ENCODE results near the gene MUC5B. TPM values are rescaled to one million over a fixed set of nuclear protein-coding genes. Genes with fewer than 3 reads are reported as not detected.
"Not testable (repeated sequence)": the region's sequence is repeated elsewhere in the genome, so short reads cannot be mapped to it uniquely, and the experiment has no call there.

MUC5B gene
- total RNA-seq, 1 donor from 2014 or later = not detected

DNA sequence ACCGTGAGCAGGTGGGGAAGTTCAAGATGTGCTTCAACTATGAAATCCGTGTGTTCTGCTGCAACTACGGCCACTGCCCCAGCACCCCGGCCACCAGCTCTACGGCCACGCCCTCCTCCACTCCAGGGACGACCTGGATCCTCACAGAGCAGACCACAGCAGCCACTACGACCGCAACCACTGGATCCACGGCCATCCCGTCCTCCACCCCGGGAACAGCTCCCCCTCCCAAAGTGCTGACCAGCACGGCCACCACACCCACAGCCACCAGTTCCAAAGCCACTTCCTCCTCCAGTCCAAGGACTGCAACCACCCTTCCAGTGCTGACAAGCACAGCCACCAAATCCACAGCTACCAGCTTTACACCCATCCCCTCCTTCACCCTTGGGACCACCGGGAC lies 22.9 kb downstream of the MUC5B start:
- DNase-seq (ENCODE audit: low read depth, low spot score) = not testable (repeated sequence)

DNA sequence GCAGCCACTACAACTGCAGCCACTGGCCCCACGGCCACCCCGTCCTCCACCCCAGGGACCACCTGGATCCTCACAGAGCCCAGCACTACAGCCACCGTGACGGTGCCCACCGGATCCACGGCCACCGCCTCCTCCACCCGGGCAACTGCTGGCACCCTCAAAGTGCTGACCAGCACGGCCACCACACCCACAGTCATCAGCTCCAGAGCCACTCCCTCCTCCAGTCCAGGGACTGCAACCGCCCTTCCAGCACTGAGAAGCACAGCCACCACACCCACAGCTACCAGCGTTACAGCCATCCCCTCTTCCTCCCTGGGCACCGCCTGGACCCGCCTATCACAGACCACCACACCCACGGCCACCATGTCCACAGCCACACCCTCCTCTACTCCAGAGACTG lies 23.4 kb downstream of the MUC5B start:
- not testable (repeated sequence) for DNase-seq (ENCODE audit: low read depth, low spot score)

DNA sequence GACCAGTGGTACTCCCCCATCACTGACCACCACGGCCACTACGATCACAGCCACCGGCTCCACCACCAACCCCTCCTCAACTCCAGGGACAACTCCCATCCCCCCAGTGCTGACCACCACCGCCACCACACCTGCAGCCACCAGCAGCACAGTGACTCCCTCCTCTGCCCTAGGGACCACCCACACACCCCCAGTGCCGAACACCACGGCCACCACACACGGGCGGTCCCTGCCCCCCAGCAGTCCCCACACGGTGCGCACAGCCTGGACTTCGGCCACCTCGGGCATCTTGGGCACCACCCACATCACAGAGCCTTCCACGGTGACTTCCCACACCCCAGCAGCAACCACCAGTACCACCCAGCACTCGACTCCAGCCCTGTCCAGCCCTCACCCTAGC lies 24.2 kb downstream of the MUC5B start:
- DNase-seq (ENCODE audit: low read depth, low spot score) = not testable (repeated sequence)

DNA sequence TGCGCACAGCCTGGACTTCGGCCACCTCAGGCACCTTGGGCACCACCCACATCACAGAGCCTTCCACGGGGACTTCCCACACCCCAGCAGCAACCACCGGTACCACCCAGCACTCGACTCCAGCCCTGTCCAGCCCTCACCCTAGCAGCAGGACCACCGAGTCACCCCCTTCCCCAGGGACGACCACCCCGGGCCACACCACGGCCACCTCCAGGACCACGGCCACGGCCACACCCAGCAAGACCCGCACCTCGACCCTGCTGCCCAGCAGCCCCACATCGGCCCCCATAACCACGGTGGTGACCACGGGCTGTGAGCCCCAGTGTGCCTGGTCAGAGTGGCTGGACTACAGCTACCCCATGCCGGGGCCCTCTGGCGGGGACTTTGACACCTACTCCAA lies 26.1 kb downstream of the MUC5B start:
- not testable (repeated sequence) for DNase-seq (ENCODE audit: low read depth, low spot score)

DNA sequence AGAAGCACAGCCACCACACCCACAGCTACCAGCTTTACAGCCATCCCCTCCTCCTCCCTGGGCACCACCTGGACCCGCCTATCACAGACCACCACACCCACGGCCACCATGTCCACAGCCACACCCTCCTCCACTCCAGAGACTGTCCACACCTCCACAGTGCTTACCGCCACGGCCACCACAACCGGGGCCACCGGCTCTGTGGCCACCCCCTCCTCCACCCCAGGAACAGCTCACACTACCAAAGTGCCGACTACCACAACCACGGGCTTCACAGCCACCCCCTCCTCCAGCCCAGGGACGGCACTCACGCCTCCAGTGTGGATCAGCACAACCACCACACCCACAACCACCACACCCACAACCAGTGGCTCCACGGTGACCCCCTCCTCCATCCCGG lies 27.5 kb downstream of the MUC5B start:
- DNase-seq (ENCODE audit: low read depth, low spot score) = not testable (repeated sequence)

DNA sequence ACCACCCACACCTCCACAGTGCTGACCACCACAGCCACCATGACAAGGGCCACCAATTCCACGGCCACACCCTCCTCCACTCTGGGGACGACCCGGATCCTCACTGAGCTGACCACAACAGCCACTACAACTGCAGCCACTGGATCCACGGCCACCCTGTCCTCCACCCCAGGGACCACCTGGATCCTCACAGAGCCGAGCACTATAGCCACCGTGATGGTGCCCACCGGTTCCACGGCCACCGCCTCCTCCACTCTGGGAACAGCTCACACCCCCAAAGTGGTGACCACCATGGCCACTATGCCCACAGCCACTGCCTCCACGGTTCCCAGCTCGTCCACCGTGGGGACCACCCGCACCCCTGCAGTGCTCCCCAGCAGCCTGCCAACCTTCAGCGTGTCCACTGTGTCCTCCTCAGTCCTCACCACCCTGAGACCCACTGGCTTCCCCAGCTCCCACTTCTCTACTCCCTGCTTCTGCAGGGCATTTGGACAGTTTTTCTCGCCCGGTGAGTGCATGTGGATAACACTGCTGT lies 28.4 kb downstream of the MUC5B start:
- no peak for DNase-seq (ENCODE audit: low read depth, low spot score)

DNA sequence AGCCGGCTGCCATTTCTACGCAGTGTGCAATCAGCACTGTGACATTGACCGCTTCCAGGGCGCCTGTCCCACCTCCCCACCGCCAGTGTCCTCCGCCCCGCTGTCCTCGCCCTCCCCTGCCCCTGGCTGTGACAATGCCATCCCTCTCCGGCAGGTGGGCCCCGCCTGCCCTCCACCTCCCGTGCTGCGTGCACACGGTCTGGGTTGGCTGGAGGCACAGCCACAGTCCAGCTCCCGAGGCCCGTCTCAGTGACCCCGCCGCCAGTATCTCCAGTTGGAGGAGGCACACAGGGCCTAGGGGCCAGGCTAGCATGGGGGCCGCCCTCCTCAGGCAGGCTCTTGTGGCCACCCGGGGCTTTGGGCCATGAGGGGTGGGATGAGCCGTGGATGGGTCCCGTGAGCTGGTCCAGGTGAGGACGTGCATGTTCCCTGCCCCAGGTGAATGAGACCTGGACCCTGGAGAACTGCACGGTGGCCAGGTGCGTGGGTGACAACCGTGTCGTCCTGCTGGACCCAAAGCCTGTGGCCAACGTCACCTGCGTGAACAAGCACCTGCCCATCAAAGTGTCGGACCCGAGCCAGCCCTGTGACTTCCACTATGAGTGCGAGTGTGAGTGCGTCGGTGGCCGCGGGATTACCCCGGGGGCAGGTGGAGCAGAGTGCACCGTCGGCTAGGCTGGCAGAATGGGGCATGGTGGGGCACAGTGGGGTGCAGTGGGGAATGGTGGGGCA lies 29.7 kb downstream of the MUC5B start:
- no peak for DNase-seq (ENCODE audit: low read depth, low spot score)

DNA sequence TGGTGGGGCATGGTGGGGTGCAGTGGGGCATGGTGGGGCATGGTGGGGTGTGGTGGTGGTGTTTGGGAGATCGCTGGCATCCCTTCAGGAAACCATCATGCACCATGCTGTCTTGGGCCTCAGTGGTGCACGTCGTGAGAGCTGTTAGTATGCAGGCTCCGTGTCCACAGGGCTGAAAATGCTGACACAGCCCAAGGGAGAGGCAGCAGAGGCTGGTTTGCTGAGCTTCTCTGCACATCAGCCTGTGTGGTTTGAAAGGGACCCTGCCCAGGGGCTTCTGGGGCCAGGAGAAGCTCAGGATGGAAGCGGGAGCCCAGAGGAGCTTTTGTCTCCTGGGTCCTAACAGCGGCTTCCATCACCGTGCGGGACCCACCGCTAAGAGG lies 30.2 kb downstream of the MUC5B start:
- DNase-seq (ENCODE audit: low read depth, low spot score) = no peak

DNA sequence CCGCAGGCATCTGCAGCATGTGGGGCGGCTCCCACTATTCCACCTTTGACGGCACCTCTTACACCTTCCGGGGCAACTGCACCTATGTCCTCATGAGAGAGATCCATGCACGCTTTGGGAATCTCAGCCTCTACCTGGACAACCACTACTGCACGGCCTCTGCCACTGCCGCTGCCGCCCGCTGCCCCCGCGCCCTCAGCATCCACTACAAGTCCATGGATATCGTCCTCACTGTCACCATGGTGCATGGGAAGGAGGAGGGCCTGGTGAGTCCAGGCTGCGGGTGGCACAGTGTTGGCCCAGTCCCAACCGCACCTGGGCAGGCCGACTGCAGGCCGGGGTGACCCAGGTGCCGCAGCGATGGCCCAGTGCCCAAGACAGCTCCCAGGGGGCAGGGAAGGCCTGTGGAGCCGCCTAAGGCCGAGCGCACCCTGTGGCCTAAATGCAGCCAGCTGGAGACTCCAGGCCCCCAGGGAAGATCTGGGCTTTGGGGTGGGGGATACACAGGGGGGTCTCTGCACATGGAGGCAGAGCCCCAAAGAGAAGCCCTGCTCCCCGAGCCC lies 31.3 kb downstream of the MUC5B start:
- no peak for DNase-seq (ENCODE audit: low read depth, low spot score)

DNA sequence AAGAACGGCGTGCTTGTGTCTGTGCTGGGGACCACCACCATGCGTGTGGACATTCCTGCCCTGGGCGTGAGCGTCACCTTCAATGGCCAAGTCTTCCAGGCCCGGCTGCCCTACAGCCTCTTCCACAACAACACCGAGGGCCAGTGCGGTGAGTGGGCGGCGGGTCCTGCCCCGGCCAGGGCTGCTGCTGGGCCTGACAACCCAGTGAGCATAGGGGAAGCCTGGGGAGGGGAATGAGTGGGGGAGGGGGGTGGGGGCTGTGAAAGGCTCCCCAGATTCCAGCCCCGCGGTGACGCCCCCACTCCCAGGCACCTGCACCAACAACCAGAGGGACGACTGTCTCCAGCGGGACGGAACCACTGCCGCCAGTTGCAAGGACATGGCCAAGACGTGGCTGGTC lies 31.9 kb downstream of the MUC5B start:
- DNase-seq (ENCODE audit: low read depth, low spot score) = no peak

DNA sequence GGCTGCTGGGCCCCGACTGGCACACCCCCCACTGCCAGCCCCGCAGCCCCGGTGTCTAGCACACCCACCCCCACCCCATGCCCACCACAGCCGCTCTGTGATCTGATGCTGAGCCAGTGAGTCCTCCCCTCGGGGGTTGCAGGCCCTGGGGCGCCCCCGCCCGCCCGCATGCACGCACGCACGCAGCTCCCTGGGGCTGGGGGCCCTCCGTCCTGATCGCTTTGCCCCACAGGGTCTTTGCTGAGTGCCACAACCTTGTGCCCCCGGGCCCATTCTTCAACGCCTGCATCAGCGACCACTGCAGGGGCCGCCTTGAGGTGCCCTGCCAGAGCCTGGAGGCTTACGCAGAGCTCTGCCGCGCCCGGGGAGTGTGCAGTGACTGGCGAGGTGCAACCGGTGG lies 32.3 kb downstream of the MUC5B start:
- no peak for DNase-seq (ENCODE audit: low read depth, low spot score)

DNA sequence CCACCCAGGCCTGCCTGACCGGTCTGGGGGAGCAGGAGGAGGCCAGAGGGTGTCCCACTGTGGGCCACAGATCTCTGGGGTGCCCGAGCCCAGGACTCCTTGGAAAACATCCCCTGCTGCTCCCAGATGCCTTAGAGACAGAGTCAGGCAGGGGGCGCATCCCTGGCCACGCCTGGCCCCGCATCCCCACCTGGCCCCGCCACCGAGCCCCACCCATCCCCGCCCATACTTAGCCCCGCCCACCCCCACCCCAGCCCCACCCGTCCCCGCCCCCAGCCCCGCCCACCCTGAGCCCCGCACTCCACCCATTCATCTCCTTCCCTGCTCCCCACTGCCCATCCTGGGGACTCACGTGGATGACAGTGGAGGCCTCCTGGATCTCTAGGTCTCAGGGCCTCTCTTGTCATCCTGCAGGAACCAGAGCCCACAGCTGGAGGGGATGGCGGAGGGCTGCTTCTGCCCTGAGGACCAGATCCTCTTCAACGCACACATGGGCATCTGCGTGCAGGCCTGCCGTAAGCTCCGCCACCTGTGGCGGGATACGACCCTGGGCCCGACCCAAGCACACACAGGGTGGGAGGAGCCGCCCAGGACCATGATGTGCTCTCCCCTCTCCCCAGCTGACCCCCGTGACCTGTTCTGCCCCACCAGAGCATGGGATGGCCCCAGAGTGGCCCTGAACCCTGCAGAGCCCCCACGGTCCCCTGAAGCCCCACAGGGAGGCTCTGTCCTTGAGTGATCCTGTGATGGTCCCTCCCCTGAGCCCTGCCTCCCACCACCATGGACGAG lies 33.6 kb downstream of the MUC5B start:
- no peak for DNase-seq (ENCODE audit: low read depth, low spot score)

DNA sequence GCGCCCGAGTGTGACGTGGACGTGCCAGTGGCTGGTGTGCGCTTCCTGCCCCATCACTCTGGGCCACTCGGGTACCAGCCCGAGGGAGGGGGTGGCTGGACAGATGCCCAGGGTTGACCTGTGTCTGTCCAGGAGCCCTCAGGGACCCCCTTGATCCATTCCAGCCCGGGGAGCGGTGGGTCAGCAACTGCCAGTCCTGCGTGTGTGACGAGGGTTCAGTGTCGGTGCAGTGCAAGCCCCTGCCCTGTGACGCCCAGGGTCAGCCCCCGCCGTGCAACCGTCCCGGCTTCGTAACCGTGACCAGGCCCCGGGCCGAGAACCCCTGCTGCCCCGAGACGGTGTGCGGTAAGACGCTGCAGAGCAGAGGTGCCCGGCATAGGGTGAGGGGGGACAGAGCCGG lies 34.5 kb downstream of the MUC5B start:
- DNase-seq (ENCODE audit: low read depth, low spot score) = no peak

DNA sequence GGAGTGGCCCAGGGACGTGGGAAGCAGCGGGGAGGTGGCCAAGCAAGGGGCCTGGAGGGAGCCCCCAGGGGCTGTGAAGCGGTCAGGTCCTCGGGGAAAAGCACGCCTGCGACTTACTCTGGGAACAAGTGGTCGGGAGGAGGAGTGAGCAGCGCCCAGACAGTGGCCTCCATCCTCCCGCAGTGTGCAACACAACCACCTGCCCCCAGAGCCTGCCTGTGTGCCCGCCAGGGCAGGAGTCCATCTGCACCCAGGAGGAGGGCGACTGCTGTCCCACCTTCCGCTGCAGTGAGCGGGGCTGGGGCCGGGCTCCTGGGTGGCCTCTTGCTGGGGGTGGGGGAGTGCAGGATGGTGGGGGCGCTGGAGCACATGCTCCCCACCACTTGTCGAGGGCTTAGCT lies 35.0 kb downstream of the MUC5B start:
- no peak for DNase-seq (ENCODE audit: low read depth, low spot score)

DNA sequence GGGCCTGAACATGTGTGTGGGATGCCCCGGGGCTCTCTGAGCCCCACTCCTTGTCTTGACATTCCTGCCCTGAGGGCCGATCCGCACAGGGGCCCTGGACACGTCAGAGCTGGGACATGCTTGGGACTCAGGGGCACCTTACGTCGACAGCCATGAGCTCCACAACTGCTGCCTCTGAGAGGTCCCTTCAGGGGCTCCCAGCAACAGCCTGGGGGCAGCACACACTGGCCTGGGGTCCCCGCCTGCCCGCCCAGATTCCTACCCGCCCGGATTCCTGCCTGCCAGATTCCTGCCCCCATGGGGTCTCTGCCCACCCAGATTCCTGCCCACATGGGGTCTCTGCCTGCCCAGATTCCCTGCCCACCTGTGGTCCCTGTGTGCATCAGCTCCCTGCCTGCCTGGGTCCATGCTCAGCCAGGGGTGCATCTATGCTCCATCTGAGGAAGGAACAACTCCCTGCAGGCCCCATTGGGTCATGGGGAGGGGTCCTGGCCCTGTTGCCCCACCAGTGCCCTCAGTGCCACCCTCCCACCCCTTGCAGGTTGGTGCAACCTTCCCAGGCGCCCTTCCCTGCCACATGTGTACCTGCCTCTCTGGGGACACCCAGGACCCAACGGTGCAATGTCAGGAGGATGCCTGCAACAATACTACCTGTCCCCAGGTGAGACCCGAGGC lies 35.7 kb downstream of the MUC5B start:
- DNase-seq (ENCODE audit: low read depth, low spot score) = no peak

DNA sequence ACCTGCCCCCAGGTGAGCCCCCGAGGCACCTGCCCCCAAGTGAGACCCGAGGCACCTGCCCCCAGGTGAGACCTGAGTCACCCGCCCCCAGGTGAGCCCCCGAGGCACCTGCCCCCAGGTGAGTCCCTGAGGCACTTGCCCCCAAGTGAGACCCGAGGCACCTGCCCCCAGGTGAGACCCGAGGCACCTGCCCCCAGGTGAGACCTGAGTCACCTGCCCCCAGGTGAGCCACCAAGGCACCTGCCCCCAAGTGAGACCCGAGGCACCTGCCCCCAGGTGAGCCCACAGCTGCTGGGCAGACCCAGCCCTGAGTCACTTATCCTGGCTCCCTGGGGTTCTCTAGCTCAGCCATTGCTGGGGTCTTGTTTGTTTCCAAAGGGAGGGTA lies 36.2 kb downstream of the MUC5B start:
- DNase-seq (ENCODE audit: low read depth, low spot score) = no peak

DNA sequence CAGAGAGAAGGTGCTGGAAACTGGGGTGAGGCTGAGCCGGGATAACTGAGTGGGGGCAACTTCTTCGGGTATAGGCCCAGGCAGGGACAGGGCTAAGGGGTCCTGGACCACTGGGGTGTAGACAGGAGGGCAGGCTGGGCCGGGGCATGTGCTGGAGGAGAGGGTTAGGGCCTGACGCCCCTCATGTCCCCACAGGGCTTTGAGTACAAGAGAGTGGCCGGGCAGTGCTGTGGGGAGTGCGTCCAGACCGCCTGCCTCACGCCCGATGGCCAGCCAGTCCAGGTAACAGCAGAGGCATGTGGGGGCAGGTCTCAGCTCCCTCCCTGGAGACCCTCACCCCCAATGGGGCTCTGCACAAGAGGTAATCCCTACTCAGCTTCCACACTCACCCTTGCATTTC lies 36.7 kb downstream of the MUC5B start:
- DNase-seq (ENCODE audit: low read depth, low spot score) = no peak

DNA sequence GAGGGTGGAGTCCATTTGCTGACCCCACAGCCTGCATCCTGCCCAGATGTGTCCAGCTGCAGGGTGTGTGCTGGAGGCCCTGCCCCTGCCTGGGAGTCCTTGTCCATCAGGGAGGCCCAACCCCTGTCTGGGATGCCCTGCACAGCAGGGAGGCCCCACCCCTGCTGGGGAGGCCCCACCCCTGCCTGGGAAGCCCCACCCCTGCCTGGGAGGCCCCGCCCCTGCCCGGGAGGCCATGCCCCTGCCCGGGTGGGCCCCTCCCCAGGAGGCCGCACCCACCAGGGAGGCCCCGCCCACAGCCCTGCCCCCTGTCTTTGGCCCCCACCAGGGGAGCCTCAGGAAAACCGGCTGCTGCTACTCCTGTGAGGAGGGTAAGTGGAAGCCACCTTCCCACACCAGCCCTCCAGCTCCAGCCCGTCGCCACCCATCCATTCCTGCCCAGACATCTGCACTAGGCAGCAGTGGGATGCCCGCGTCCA lies 37.2 kb downstream of the MUC5B start:
- no peak for DNase-seq (ENCODE audit: low read depth, low spot score)

DNA sequence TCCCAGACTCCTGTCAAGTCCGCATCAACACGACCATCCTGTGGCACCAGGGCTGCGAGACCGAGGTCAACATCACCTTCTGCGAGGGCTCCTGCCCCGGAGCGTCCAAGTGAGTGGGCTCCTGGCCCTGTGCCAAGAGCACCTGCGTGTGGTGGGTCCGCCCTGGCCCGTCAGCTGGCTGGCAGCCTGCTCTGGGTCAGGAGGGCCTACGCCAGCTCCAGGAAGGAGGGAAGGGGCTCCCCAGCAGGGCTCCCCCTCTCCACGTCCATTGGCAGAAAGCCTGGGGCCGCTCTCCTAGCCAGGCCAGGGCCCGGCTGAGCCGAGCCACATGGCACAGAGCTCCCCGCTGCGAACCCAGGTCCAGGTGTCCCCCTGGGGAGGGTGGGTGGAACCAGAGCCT lies 37.8 kb downstream of the MUC5B start:
- DNase-seq (ENCODE audit: low read depth, low spot score) = no peak

DNA sequence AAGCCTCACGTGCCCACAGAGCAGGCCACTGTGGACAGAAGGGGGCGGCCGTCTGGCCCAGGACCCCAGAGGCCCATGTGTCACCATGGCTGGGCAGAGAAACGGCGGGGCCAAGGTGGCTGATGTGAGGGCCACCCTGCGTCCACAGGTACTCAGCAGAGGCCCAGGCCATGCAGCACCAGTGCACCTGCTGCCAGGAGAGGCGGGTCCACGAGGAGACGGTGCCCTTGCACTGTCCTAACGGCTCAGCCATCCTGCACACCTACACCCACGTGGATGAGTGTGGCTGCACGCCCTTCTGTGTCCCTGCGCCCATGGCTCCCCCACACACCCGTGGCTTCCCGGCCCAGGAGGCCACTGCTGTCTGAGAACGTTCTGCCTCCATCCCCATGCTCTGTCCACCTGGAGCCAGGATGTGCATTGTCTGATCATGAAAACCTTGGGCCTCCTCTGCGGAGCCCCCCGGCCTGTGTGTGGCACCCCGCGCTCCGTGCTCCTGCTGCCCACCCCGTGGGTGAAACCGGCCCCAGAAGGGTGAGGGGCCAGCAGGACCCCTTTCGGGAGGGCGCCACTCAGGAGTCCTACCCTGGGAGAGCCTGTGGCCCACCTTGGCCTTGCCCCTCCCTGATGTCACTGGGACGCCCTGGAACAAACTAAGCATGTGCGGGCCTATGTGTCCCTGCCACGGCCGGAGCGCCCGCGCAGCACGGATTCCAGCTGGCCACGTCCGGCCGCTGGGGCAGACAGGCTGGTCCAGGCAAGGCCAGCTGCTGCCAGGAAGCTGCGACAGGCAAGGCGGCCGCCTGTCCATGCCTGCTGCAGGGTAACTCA lies 38.6 kb downstream of the MUC5B start:
- no peak for DNase-seq (ENCODE audit: low read depth, low spot score)

Data from pulmonary artery endothelial cell (primary cell).